Type B pancreatic cell (in vitro differentiated cells): ENCODE results near the gene RBM38. TPM values are rescaled to one million over a fixed set of nuclear protein-coding genes. Genes with fewer than 3 reads are reported as not detected.
"Not testable (repeated sequence)": the region's sequence is repeated elsewhere in the genome, so short reads cannot be mapped to it uniquely, and the experiment has no call there.

Experiments used
- DNase-seq: peaks from one replicate; pipeline ENCODE4 v3.0.0; 2021; ENCODE audit warnings: mixed read lengths; ENCODE audit not compliant: unreplicated experiment; ENCODE audit errors: extremely low spot score
- H3K27ac Mint-ChIP-seq: 2 replicates; pipeline ENCODE4 v1.8.0; 2021; ENCODE audit warnings: mild to moderate bottlenecking, mixed read lengths
- H3K27me3 Mint-ChIP-seq: 2 replicates; pipeline ENCODE4 v1.8.0; 2021; ENCODE audit warnings: mixed read lengths
- H3K36me3 Mint-ChIP-seq: 2 replicates; pipeline ENCODE4 v1.8.0; 2021; ENCODE audit warnings: mixed read lengths
- H3K4me1 Mint-ChIP-seq: one replicate; pipeline ENCODE4 v1.8.0; 2021; ENCODE audit warnings: mixed read lengths; ENCODE audit not compliant: unreplicated experiment
- H3K4me3 Mint-ChIP-seq: 2 replicates; pipeline ENCODE4 v1.8.0; 2021; ENCODE audit warnings: mild to moderate bottlenecking, mixed read lengths
- H3K9me3 Mint-ChIP-seq: 2 replicates; pipeline ENCODE4 v1.8.0; 2021; ENCODE audit warnings: mixed read lengths
- CTCF ChIP-seq: fragments of 200-600 bp; sonication (generic); conservative IDR thresholded peaks from 2 replicates; pipeline ENCODE4 v1.5.0; 2021; ENCODE audit warnings: antibody characterized with exemption, mild to moderate bottlenecking
- total RNA-seq: library from RNA; stranded (reverse); gene quantifications from 2 replicates; pipeline ENCODE4 v1.2.1, GENCODE V29; 2021; ENCODE audit warnings: low replicate concordance

Gene RBM38
- total RNA-seq, 1 donor from 2014 or later = 26.5 TPM

- Mint-ChIP-seq H3K4me3 (no peak overlapping the region), H3K27ac (no peak overlapping the region), H3K36me3 (peaks cover 4% of the 10 kb centered on the region), H3K4me1 (peaks cover 10% of the 10 kb centered on the region), H3K9me3 (no peaks in the 10 kb centered on the region), H3K27me3 (peaks cover 7% of the 10 kb centered on the region)
- DNase-seq = no peak
- no peak for TF ChIP-seq CTCF
Measured at GRCh38 chr20:57414867-57415592, 23.8 kb downstream of the RBM38 start.

- Mint-ChIP-seq H3K9me3 (no peaks in the 10 kb centered on the region), H3K4me3 (no peak overlapping the region), H3K27ac (no peak overlapping the region), H3K27me3 (peaks cover 7% of the 10 kb centered on the region), H3K36me3 (peaks cover 4% of the 10 kb centered on the region), H3K4me1 (peaks cover 8% of the 10 kb centered on the region)
- no peak for TF ChIP-seq CTCF
- no peak for DNase-seq
Measured at GRCh38 chr20:57415771-57416170, 24.6 kb downstream of the RBM38 start.

GRCh38 chr20:57416296-57417022, 25.3 kb downstream of the RBM38 start:
- no peak overlapping the region for H3K4me3 Mint-ChIP-seq
- H3K36me3 Mint-ChIP-seq = no peaks in the 10 kb centered on the region
- TF ChIP-seq CTCF = no peak
- no peak for DNase-seq
- no peak overlapping the region for H3K27ac Mint-ChIP-seq
- H3K27me3 Mint-ChIP-seq = peaks cover 7% of the 10 kb centered on the region
- no peaks in the 10 kb centered on the region for H3K9me3 Mint-ChIP-seq
- peaks cover 8% of the 10 kb centered on the region for H3K4me1 Mint-ChIP-seq

- no peak for DNase-seq
- no peak overlapping the region for H3K27ac Mint-ChIP-seq
- H3K4me3 Mint-ChIP-seq = no peak overlapping the region
- no peak for TF ChIP-seq CTCF
- peaks cover 8% of the 10 kb centered on the region for H3K4me1 Mint-ChIP-seq
- H3K27me3 Mint-ChIP-seq = peaks cover 7% of the 10 kb centered on the region
- no peaks in the 10 kb centered on the region for H3K9me3 Mint-ChIP-seq
- H3K36me3 Mint-ChIP-seq = no peaks in the 10 kb centered on the region
Measured at GRCh38 chr20:57417051-57417689, 26.0 kb downstream of the RBM38 start.

GRCh38 chr20:57417830-57418780, 26.9 kb downstream of the RBM38 start:
- DNase-seq = no peak
- Mint-ChIP-seq H3K4me1 (peaks cover 8% of the 10 kb centered on the region), H3K4me3 (no peak overlapping the region), H3K27ac (no peak overlapping the region), H3K27me3 (peaks cover 7% of the 10 kb centered on the region), H3K36me3 (no peaks in the 10 kb centered on the region), H3K9me3 (no peaks in the 10 kb centered on the region)
- TF ChIP-seq CTCF = no peak

- not testable (repeated sequence) for DNase-seq, H3K9me3 Mint-ChIP-seq, H3K36me3 Mint-ChIP-seq, H3K27me3 Mint-ChIP-seq, H3K27ac Mint-ChIP-seq, H3K4me3 Mint-ChIP-seq
- H3K4me1 Mint-ChIP-seq = peaks cover 11% of the 10 kb centered on the region
Measured at GRCh38 chr20:57419479-57419878, 28.3 kb downstream of the RBM38 start.
